Right renal cortex interstitium (tissue), 3 donors: ENCODE results near the gene MACROD1. TPM values are rescaled to one million over a fixed set of nuclear protein-coding genes. Genes with fewer than 3 reads are reported as not detected.

Experiments used
- DNase-seq, 3 donors: peaks; one replicate each; pipeline ENCODE4 v3.0.0-alpha.2; 2013; ENCODE audit warnings: low read depth in 3 of 3, low spot score in 2 of 3
- polyA plus RNA-seq, 3 donors: library from polyadenylated mRNA; unstranded; fragments of 120-200 nt; gene quantifications; one replicate each; pipeline ENCODE4 v1.2.1, GENCODE V29; 2013; ENCODE audit not compliant: insufficient read length in 3 of 3

MACROD1 gene
- polyA plus RNA-seq, 3 donors: 18.5 to 19.8 (median 18.6) TPM

DNA sequence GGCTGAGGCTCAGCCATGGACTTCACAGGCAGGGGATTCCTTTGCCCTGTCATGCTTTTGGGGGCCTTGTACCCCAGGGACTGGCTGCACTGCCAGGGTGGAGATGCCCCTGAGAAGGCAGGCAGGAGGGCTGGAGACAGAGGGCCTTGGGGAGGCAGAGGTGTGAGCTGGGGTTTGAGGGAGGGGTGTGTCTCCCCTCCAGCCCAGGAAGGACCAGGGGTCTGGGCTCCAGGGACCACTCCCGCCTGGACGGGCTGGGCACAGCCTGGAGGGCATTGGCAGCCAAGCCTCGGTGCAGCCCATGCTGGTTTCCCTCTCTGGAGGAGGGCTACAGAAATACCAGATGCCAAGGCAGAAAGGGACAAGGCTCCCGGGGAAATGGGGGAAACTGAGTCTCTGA lies 160.2 kb downstream of the MACROD1 start:
- no peak for DNase-seq

DNA sequence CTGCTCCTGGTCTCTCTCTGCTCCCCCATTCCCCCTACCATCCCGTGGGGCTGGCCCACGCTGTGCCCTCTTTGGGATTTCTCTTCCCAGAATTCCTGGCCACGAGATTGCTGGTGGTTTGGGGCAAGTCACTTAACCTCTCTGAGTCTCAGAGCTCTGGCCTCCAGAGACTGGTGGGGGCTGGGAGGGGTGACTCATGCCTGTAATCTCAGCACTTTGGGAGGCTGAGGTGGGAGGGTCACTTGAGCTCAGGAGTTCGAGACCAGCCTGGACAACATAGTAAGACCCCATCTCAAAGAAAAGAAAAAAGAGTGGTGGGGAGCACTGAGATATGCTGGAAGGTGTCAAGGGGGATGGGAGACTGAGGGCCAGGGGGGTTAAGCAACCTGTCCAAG lies 161.3 kb downstream of the MACROD1 start:
- no peak for DNase-seq

DNA sequence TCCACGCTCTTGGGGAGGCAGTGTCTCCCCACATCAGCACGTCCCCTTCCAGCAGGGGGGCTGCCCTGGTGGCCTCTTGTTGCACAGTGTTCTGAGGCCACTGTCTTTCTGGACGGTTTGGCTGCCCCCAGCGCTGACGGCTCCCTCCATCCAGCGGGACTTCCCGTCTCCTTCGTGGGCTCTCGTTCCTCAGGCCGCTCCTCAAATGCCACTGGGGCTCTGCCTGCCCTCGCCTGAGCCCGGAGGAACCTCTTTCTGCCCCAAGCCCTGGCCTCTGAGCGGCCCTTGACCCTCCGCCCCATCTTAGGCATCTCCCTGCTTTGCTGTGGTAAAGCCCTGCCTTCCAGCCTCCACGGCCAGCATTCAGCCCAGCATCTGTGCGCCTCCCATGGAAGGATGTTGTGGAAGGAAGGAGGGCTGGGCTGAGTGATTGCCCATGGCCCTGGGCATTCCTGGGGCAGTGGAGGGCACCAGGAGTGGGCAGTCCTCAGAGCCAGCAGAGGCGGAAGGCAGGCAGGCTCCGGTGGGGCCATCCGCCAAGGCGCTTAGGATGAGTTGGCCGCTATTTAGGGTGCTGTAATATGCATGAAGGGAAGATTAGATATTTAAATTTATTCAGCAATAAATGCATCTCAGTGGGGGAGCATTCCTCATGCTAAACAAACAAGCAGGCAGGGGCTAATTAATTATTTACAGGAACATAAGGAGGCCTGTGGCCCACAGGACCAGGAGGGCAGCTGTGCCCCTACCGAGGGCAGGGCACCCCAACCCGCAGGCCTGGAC lies 161.9 kb downstream of the MACROD1 start:
- no peak for DNase-seq

- no peak for DNase-seq
These were observed 164.2 kb downstream of the MACROD1 start for GRCh38 chr11:64001484-64002420.

DNA sequence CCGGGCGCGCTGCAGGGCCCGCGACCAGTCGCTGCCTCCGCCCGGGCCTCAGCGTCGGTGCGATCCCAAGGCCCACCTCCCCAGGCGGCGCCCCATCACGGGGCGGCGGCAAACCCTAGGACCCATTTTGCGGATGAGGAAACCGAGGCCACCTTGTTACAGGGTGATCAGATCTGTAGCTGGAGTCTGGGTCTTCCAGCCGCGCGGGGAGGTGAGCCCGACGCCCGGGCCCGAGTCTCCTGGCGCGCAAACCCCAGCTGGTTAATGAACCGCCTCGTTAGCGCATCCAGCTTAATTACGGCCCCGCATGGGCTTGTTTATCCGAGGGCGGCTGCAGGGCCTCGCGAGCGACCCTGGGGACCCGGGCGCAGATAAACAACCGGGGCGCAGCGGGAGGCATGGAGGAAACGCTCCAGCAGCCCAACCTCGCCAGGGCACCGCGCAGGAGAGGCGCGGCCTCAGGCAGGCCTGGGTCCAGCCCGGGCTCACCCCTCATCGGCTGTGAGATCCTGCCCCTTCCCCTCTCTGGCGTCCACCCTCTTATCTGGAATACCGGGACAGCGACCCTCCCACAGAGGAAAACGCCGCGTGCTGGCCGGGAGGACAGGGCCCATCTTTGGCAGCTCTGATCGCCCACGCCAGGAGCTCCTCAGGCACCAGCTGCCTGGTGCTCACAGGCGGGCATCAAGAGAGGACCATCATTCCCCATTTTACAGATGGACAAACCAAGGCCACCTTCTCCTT lies 165.0 kb downstream of the MACROD1 start:
- no peak for DNase-seq

DNA sequence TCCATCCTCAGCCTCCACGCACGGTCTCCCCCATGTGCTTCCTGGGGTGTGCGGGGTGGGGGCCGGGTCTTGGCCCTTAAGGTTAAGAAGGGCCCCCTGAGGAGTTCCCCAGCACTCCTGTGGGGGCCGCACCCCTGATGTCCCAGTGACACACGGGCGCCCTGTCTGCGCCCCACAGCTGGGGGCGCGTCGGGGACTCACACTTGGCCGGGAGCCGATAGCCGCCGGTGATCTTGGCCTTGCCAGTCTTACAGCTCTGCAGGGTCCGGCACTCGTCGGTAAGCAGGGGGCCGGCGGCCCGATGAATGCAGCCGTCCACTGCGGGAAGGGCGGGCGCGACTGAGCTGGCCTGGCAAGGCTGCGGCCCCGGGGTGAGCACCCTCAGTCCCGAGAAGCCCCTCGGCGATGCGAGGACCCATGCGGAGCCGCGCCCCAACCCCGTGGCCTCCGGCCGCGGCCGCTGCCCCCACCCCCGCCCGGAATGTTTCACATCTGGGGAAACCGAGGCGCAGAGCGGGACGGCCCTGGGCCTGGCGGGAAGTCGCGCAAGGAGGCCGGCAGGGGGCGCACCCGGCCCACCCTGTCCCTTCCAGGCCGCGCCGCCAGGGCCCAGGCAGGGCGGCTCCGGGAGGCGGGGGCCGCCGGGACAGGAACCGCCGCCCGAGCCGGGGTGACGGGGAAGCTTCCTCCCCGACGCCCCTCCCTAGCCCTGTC lies 165.7 kb downstream of the MACROD1 start:
- DNase-seq: no peak

- no peak for DNase-seq
These were observed 166.4 kb downstream of the MACROD1 start for GRCh38 chr11:63999349-64000025.

DNA sequence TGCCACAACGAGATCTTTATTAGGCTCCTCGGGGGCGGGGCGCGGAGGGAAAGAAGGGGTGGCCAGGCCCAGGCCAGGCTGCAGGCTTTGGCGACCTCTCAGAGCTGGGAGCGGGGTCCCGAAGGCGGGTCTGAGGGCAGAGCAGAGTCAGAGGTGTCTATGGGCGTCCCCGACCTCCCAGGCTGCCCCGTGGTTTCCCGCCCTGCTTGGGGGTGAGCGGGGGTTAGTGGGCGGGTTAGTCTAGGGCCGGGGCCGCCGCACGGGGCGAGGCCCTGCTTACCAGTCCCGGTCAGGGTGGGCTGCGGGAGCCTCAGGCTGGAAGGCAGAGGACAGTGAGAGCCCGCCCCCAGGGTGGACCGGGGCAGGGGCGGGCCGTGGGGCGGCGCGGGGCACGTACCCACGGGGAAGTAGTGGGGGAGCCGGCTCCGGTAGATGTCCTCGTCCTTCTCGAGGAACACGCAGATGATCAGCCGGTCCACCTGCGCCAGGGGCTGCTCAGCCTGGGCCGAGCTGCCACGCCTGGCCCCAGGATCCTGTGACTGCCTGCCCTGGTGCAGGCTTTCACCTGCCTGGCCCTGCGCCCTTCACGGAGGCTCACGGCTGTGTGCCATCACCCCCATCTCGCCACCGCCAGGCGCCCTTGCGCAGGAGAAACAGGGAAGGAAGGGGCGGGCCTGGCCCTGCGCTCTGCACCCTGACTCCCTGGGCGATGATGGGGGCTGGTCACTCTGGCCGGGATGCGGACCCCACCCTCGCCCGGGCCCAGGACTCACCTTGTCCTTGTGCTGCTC lies 167.2 kb downstream of the MACROD1 start:
- no peak for DNase-seq

- DNase-seq: no peak
These were observed 168.0 kb downstream of the MACROD1 start for GRCh38 chr11:63997801-63998337.

- no peak for DNase-seq
These were observed 168.7 kb downstream of the MACROD1 start for GRCh38 chr11:63997104-63997700.

GRCh38 chr11:63996512-63996911 lies 169.4 kb downstream of the MACROD1 start:
- no peak for DNase-seq

DNA sequence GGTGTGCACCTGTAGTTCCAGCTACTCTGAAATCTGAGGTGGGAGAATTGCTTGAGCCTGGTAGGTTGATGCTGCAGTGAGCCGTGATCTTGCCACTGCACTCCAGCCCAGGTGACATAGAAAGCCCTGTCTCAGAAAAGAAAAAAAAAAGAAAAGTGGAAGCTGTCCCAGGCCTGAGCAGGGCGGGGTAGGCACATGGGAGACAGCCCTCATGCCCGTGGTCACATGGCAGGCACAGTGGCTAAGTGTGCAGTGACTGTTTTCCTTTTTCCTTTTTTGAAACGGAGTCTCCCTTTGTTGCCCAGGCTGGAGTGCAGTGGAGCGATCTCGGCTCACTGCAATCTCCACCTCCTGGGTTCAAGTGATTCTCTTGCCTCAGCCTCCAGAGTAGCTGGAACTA lies 171.9 kb downstream of the MACROD1 start:
- no peak for DNase-seq

DNA sequence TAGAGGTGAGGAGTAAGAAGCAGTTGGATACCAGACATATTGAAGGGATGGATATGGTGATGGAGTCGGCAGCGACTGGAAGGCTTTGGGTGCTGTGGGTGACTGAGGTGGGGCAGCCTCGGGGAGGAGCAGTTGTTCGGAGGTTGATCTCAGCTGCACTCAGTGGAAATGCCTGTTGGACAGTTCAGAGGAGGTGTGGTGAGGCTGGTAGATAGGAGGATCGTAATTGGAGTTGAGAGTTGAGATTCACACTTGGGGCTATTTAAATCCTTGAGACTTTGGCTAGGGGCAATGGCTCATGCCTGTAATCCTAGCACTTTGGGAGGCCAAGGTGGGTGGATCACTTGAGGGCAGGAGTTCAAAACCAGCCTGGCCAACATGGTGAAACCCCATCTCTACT lies 172.8 kb downstream of the MACROD1 start:
- no peak for DNase-seq

DNA sequence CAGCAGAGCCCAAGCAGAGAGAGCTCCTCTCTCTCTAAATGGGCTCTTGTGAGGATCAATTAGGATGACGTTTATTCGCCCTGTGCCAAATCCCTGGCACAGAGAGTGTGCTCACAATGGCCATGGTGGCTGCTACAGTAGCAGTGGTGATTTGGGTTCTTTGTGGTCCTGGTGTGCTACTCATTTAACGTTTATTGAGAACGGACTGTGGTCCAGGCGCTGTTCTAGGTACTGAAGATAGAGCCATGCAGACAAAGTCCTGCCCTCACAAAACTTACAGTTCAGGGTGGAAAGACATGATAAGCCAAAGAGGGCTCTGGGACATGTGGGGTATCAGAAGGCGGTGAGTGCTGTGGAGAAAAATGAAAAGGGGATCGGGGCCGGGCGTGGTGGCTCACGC lies 174.4 kb downstream of the MACROD1 start:
- DNase-seq: no peak

- DNase-seq: no peak
These were observed 178.9 kb downstream of the MACROD1 start for GRCh38 chr11:63986932-63987513.

GRCh38 chr11:63986156-63986931 lies 179.6 kb downstream of the MACROD1 start, which contains the start of gene OTUB1:
Gene OTUB1 (plus strand): TSS chr11:63986438. CDS start chr11:63986457, 19 bp downstream.
- no peak for DNase-seq

- DNase-seq: no peak
These were observed 180.1 kb downstream of the MACROD1 start for GRCh38 chr11:63985812-63986155.
